ENCODE measurements around the gene COPRS.

DNA sequence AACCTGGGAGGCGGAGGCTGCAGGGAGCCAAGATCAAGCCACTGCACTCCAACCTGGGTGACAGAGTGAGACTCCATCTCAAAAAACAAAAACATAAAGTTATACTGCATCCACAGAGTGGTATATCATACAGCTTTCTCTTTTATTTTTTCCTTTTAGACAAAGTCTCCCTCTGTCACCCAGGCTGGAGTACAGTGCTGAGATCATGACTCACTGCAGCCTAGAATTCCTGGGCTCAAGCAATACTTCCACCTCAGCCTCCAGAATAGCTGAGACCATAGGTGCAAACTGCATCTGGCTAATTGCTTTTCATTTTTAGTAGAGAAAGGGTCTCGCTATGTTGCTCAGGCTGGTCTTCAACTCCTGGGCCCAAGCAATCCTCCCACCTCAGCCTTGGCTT, 10.0 kb upstream of the COPRS start:
- TF ChIP-seq, protein P1, sequence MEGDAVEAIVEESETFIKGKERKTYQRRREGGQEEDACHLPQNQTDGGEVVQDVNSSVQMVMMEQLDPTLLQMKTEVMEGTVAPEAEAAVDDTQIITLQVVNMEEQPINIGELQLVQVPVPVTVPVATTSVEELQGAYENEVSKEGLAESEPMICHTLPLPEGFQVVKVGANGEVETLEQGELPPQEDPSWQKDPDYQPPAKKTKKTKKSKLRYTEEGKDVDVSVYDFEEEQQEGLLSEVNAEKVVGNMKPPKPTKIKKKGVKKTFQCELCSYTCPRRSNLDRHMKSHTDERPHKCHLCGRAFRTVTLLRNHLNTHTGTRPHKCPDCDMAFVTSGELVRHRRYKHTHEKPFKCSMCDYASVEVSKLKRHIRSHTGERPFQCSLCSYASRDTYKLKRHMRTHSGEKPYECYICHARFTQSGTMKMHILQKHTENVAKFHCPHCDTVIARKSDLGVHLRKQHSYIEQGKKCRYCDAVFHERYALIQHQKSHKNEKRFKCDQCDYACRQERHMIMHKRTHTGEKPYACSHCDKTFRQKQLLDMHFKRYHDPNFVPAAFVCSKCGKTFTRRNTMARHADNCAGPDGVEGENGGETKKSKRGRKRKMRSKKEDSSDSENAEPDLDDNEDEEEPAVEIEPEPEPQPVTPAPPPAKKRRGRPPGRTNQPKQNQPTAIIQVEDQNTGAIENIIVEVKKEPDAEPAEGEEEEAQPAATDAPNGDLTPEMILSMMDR (IDR thresholded peaks at IDR 0.05) = no peak
- TF ChIP-seq POLR2AphosphoS5 (IDR thresholded peaks at IDR 0.05) = no peak
- TF ChIP-seq POLR2A (IDR thresholded peaks at IDR 0.05) = no peak

Measured in stomach (tissue), 4 donors.